GM21526 (cell line): ENCODE measurements around the gene S100A9.
"Not testable (repeated sequence)": the region's sequence is repeated elsewhere in the genome, so short reads cannot be mapped to it uniquely, and the experiment has no call there.

ENCODE experiments used
- ATAC-seq: cut with Tn5 transposase; IDR thresholded peaks from one replicate; pipeline ENCODE4 v1.9.1; 2021; ENCODE audit warnings: moderate library complexity; ENCODE audit not compliant: unreplicated experiment, low FRiP score

Gene S100A9

DNA sequence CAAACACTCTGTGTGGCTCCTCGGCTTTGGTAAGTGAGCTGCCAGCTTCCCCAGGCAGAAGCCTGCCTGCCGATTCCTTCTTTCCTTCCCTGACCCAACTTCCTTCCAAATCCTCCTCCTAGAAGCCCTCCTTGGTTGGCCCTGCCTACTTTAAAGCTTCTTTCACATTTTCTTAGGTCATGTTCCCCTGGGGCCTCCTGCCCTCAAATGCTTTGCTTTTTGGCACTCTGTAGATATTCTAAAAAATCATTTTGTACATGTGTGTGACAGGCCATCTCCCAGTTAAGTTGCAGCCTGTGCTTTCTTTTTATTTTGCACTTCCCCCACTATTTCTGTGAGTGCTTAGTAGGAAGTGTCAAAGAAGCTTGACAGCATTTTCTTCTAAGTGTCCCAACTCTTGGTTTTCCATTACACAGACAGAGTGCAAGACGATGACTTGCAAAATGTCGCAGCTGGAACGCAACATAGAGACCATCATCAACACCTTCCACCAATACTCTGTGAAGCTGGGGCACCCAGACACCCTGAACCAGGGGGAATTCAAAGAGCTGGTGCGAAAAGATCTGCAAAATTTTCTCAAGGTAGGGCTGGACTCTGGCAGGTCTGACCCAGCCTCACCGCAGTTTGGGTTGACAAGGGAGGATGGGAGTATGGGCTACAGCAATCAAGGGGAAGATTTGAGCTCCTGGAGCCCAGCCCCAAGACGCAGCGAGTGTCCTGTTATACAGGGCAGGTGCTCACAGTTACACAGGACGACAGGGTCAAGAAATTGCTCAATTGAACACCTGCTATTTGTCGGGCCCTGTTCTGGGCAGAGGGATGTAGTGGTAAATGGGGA is at the start of gene S100A9:
Gene S100A9 (plus strand): TSS at position 2 of the 838 bp plus-strand sequence. CDS start 430 bp downstream, at position 432.
- ATAC-seq, result no peak

DNA sequence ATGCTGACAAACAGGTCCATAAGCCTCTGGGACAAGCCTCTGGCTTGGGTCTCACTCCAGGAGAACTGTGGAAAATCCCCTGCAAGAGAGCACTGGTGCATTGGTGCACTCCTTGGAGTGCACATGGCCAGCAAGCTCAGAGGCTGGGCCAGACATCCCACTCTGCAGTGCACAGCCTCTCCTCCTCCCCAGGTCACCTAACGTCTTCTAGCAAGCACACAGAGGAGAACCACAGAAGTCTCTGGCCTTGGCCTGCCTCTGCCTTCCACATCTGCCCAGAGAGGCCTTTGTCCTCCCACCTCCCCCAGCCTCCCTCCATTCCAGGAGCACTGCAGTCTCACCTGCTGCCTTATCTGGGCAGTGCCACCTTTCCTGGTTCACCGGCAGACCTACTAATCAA is 49.1 kb upstream of the S100A9 start:
- no peak for ATAC-seq

DNA sequence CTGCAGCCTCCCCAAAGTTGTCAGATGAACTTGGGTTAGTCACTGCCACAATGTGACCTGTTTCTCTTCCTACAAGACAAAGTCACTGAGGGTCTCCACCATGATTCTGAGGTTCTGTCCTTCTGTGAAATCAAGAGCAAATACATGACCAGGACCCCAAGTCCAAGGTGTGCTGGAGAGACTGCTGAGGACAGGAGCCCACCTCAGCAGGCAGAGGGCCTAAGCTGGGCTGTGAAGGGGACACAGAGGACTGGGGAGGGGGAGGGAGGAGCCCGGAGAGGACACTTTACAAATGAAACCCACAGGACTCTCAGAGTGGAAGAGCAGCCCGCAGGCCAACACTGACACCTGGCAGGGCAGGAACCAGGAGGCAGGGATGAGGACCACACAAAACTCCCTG is 48.2 kb upstream of the S100A9 start:
- no peak for ATAC-seq

- no peak for ATAC-seq
These were observed 47.1 kb upstream of the S100A9 start for GRCh38 chr1:153310526-153310925.

DNA sequence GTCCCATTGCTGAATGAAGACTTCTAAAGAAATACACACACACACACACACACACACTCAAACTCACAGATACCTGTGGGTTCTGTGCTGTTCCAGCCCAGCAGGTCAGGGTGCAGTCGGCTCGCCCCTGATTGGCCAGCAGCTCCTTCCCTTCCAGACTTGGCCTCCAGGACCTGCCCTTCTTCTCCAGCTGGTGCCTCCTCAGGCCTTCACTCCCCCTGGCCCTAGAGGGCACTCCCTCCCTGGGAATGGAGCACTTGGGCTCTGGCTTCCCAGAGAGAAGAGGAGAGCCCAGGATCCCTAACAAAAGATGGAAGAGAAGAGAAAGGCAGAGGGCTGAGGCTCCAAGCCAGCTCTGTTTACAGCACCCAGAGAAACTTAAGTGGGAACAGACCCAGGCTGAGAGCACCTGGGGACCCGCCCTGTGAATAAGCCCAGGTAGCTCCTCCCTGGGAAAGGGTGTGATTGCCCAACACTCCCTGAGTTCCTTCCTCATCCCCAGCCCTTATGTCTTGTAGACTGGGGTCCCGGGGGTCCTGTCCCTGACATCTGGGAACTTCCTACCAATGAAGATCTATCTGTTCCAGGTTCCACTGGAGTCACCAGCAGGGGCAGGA is 45.0 kb upstream of the S100A9 start, which contains the start of gene PGLYRP3:
Gene PGLYRP3 (minus strand): TSS at position 383 of the 617 bp plus-strand sequence. CDS start 2,287 bp downstream, outside the sequence.
- ATAC-seq, result no peak

DNA sequence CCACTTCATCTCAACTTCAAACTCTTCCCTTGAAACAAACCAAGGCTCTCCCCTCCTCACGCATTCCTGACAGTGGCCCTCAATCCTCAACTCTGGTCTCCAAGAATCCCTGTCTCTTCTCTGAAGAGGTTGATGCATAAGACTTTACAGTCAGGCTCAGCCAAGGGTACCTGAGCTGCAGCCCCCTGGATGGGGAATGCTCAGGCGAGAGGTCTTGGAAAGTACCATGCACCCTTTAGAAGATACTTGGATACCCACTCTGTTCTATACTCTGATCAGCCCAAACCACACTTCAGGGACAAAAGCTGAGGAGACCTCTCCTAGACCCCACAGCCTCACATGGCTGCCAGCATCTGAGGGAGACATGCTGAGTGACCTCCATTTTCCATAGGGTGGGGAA is 44.4 kb upstream of the S100A9 start:
- ATAC-seq, result no peak

DNA sequence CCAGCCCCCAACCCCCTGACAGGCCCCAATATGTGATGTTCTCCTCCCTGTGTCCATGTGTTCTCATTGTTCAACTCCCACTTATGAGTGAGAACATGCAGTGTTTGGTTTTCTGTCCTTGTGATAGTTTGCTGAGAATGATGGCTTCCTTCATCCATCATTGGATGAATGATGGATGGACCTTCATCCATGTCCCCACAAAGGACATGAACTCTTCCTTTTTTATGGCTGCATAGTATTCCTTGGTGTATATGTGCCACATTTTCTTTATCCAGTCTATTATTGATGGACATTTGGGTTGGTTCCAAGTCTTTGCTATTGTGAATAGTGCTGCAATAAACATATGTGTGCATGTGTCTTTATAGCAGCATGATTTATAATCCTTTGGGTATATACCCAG is 43.3 kb upstream of the S100A9 start:
- ATAC-seq, result not testable (repeated sequence)

DNA sequence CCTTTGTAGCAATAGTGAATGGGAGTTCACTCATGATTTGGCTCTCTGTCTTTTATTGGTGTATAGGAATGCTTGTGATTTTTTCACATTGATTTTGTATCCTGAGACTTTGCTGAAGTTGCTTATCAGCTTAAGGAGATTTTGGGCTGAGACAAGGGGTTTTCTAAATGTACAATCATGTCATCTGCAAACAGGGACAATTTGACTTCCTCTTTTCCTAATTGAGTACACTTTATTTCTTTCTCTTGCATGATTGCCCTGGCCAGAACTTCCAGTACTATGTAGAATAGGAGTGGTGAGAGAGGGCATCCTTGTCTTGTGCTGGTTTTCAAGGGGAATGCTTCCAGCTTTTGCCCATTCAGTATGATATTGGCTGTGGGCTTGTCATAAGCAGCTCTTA is 41.6 kb upstream of the S100A9 start:
- ATAC-seq, result not testable (repeated sequence)

GRCh38 chr1:153318145-153318544 is 39.5 kb upstream of the S100A9 start:
- not testable (repeated sequence) for ATAC-seq

DNA sequence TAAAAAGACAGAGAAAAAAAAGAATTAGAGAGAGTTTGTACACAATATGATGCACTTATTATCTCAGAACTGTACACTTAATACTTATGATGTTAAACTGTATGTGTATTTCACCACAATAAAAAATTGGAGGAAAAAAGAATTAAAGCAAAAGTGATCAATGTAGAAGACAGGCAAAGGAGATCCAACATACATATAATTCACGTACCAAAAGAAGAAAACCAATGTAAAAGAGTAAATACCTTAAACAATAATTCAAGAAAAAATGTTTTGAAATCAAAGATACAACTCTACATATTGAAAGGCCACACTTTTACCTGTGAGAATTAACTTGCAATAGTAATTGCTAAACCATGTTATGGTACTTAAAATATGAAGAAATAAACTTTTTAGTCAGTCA is 35.1 kb upstream of the S100A9 start:
- no peak for ATAC-seq

GRCh38 chr1:153324912-153325311 is 32.7 kb upstream of the S100A9 start:
- no peak for ATAC-seq

DNA sequence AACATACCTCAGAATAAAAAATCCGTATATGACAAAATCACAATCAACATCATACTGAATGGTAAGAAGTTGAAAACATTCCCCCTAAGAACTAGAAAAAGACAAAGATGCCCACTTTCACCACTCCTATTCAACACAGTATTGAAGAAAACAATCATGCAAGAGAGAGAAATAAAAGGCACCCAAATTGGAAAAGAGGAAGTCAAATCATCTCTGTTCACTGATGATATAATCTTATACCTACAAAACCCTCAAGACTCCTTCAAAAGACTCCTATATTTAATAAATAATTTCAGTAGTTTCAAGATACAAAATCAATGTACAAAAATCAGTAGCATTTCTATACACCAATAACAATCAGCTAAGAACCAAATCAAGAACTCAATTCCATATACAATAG is 23.8 kb upstream of the S100A9 start:
- ATAC-seq, result no peak

GRCh38 chr1:153336650-153337049 is 21.0 kb upstream of the S100A9 start:
- no peak for ATAC-seq

DNA sequence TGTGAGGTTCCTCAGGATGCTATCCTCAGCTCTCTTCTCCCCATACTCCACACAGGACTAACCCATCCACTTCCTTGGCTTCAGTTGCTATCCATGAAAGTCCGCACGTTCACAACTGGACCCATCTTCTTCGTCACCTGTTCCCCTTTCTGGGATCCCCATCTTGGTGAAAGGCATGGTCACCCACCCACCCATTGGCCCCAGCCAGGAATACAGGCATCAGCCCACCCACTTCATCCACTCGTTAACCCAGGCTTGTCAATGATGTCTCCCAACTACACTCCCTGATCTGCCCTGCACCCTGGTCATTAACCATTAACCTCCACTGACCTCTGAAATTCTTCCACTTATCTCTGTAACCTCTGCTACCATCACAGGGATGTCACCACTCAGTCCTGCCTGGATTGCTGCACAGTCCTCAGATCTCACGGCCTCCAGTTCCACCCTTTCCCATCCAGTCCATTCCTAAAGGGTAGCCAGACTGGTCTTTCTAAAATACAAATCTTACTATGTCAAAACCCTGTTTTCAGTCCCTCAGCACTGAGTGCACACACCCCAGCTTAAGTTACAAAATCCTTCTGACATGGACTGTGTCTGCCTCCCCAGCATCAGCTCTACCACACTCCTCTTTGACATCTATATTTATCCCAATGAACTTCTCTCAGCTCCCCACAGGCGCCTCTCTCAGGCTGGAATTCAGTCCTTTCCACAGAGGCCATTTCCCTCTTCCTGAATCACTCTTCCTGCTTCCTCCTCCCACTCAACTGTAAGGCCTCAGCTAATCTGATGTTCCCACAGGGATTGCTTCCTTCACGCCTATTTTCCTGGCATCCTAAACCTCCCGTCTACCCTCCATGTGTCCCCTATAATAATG is 19.4 kb upstream of the S100A9 start:
- no peak for ATAC-seq

DNA sequence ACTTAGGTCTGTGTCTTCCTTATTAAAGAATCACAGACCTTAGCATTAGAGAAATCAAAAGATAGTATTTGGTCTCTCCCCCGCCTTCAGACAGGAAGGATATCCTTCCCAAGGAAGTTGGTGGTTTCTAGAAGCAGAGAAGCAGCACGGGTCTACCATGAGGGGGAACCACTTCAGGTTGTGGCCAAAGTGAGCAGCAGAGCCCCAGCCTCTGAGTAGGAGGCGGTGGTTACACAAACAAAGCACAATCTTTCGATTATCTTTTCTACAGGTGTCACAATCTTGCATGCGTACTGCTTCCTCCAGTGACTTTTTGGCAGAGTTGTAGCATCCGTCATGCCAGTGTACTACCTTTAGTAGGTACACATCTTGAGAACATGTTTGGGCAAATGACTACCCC is 17.9 kb upstream of the S100A9 start:
- ATAC-seq, result no peak

GRCh38 chr1:153340356-153340755 is 17.3 kb upstream of the S100A9 start:
- no peak for ATAC-seq

DNA sequence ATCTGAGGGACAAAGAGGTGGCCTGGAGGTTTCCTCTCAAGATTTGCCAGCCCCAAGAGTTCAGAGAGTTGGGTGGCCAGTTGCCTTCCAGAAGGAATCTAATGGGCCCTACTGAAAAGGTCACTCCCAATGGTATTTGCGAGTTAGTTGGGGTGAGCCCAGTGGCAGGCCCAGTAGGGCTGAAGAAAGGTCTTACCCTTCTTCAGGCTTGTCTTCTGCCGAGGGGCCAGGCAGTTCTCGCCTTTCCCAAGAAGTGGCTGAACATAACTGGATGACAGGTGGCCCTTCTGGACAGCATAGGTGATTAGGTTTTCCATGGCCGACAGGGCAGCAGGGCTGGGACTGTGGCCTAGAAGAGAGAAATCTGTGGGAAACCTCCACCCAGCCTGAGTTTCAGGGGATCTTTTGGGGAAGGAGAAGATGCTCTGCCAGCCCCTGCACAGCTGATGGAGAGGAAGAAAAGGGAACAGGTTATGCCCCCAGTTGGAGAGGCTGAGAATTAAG is 16.2 kb upstream of the S100A9 start:
- ATAC-seq, result no peak

- no peak for ATAC-seq
These were observed 15.5 kb upstream of the S100A9 start for GRCh38 chr1:153342178-153342577.

DNA sequence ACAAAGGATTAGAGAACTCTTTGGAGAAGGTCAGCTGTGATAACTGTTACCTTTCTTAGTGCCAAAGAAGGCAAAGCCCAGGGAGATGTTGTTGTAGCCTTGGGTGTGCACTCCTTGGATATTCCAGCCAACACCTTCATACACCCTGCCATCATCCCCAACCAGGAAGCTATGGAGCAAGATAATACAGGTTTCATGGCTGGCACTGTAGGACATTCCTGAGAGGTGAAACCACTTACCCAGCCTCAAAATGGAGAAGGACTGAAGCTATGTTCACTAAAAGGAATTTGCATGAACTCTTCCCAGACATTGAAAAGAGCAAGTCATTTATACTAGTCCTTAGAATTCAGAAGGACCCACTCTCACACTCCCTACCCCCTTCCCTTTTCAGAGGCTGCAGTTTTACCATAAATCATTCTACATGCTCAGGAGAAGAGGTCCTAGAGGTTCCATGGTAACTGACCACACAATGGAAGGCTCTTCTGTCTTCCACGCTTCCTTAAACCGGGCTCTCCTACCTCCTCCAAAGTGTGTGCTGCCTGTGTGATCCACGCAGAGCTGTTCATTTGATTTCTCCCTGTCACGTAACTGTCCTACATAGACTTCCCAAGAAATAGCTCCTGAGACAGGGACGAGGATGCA is 14.5 kb upstream of the S100A9 start:
- no peak for ATAC-seq
